Renal cortical epithelial cell (primary cell): ENCODE results near the gene SPIN2B. TPM values are rescaled to one million over a fixed set of nuclear protein-coding genes. Genes with fewer than 3 reads are reported as not detected.
"Not testable (repeated sequence)": the region's sequence is repeated elsewhere in the genome, so short reads cannot be mapped to it uniquely, and the experiment has no call there.

Experiments used
- DNase-seq: peaks from one replicate; pipeline ENCODE4 v3.0.0-alpha.2; 2011; ENCODE audit warnings: low read depth
- total RNA-seq: library from RNA; depleted of rRNA; stranded (reverse); fragments of >200 nt; gene quantifications from 2 replicates; pipeline ENCODE4 v1.2.3, GENCODE V29; 2014

The SPIN2B gene
- 7.5 and 9.3 TPM in 2 replicates for total RNA-seq

- DNase-seq, result peak; percentile 63
These were observed at the start of gene SPIN2B for GRCh38 chrX:57121162-57121755. Gene SPIN2B (minus strand): TSS chrX:57121548.

DNA sequence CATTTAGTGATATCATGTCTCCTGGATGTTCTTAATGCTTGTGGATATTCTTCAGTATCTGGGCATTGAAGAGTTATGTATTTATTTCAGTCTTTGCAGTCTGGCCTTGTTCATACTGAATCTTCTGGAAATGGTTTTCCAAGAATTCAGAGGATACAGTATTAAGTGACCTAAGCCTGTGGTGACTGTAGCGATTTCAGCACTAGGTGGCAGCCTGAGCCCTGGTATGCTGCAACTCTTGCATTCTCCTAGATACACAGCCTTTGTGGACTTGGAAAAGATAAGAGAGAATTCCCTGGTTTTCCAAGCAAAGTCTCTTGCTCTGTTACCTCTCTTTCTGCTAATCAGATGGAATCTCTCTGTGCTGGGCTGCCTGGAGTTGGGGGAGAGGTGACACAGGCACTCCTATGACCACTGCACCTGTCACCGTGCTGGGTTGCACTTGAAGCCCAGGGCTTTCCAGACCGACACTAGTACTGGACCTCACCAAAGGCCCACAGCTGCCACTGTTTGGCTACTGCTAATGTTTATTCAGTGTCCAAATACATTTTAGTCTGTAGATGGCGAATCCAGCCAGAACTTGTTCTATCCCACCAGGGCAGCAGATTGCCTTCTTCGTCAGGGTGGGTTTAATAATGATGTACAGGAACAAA is 35.2 kb upstream of the SPIN2B start:
- peak; percentile 39 for DNase-seq

GRCh38 chrX:57155171-57155570 is 33.8 kb upstream of the SPIN2B start:
- no peak for DNase-seq

DNA sequence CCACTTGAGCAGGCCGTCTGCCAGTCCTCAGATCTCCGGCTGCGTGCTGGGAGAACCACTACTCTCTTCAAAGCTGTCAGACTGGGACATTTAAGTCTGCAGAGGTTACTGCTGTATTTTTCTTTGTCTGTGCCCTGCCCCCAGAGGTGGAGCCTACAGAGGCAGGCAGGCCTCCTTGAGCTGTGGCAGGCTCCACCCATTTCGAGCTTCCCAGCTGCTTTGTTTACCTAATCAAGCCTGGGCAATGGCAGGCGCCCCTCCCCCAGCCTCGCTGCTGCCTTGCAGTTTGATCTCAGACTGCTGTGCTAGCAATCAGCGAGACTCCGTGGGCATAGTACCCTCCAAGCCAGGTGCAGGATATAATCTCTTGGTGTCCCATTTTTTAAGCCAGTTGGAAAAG is 30.9 kb upstream of the SPIN2B start:
- DNase-seq, result not testable (repeated sequence)

- DNase-seq, result no peak
These were observed 17.3 kb upstream of the SPIN2B start for GRCh38 chrX:57138674-57139073.

- DNase-seq, result peak; percentile 6
These were observed 16.2 kb upstream of the SPIN2B start for GRCh38 chrX:57137501-57137900.

DNA sequence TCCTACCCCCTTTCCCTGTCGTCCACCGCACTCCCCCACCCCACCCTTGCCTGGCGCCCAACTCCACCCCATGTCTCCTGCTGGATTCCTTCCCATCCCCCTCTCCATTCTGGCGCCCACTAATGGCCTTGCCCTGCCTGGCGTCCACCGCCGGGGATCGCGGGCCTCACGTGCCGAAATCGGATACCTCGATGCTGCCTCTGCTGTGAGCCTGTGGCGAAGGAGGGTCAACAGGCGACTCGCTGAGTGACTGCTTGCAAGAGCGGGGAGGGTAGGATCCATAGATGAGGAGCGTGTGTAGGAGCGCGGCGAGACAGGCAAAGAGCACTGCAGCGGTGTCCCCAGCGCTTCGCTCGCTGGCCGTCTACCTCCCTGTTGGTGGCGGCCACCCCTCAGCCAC is 15.7 kb upstream of the SPIN2B start, which contains the start of gene SPIN2A:
Gene SPIN2A, minus strand, starts transcription at position 325 of the 400 bp plus-strand sequence. CDS start 800 bp downstream, outside the sequence.
- DNase-seq, result not testable (repeated sequence)

DNA sequence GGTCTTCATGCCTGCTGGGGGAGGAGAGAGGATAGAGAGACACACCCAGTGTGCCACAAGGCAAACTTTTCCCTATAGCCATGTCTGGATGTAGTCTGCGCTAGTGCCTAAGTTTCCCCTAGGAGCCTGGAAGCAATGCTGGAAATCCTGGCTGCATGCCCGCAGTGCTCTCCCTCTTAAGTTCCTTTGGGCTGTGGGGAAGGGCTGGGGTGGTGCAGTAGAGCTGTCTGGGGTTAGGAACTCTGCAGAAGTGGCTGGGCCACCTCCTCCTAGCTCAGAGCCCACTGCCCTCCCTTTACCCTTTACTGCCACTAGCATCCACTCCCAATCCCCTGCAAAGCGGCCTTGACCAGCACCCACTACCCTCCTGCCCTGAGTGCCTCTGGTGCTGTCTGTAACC is 15.2 kb upstream of the SPIN2B start:
- DNase-seq, result not testable (repeated sequence)

DNA sequence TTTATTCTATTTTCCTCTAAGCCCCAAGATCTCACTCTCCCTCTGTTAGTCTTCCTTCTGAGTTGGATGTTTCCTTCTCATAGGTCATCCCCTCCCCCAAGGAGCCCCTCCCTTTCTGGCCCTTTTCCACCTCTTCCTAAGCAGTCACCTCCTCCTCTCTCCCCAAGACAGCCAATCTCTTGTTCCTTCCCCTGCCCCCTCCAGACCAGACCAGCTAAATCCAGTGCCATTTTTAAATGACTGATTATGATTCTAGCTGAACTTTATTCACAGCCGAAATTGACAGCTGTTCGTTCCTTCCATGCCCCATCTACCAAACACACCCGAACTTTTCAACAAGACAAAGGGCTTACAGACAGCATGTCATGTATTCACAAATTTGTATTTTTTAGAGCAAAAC is 13.9 kb upstream of the SPIN2B start:
- DNase-seq, result no peak

DNA sequence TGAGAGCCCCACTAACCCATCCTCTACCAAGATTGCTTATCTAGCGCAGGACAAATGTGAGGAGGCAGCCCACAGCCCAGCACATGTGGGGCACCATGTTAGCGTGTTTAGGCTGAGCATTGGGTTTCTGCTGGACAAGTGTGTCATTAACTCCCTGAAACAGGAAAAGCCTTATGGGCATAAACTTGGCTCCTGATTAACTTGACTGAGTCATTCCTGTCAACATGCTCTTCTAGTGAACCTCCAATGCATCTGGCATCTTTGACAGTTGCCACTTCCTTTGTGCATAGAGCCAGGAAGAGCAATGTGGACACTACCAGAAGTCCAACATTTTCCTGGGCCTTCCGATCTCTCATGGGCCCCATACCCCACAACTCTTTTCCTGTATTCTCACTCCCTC is 13.4 kb upstream of the SPIN2B start:
- peak; percentile 54 for DNase-seq

GRCh38 chrX:57133706-57134105 is 12.4 kb upstream of the SPIN2B start:
- no peak for DNase-seq

- DNase-seq, result not testable (repeated sequence)
These were observed 11.9 kb upstream of the SPIN2B start for GRCh38 chrX:57133284-57133683.

GRCh38 chrX:57132046-57132445 is 10.7 kb upstream of the SPIN2B start:
- DNase-seq, result no peak

- no peak for DNase-seq
These were observed 468 bp upstream of the SPIN2B start for GRCh38 chrX:57121816-57122215.

DNA sequence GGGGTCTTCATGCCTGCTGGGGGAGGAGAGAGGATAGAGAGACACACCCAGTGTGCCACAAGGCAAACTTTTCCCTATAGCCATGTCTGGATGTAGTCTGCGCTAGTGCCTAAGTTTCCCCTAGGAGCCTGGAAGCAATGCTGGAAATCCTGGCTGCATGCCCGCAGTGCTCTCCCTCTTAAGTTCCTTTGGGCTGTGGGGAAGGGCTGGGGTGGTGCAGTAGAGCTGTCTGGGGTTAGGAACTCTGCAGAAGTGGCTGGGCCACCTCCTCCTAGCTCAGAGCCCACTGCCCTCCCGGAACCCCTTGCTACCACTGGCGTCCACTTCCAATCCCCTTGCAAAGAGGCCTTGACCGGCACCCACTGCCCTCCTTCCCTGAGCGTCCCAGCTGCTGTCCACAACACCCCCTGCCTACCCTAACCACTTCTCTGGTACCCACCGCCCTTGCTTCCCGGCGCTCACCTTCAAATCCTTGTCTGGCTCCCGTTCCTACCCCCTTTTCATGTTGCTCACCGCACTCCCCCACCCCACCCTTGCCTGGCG is 658 bp downstream of the SPIN2B start:
- DNase-seq, result not testable (repeated sequence)

GRCh38 chrX:57119416-57119815 is 1.9 kb downstream of the SPIN2B start:
- DNase-seq, result no peak

DNA sequence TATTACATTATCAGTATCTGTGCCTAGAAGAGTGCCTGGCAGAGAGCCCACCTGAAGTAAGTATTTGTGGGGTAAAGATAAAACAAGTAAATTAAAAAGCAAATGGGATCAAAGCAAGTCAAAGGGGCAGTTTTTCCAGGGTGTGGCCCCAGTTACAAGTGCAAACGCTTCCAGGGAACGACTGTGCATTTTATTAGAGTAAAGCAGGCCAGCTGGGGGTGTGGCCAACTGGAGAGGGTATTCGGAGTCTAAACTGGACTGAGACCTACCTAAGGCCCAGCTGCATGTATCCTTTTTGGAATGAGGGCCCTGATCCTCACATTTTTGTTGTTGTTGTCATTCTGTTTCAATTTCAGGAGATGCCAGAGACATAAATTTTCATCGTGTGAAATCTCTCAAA is 3.8 kb downstream of the SPIN2B start:
- not testable (repeated sequence) for DNase-seq

GRCh38 chrX:57104921-57105398 is 16.4 kb downstream of the SPIN2B start:
- no peak for DNase-seq

GRCh38 chrX:57104406-57104805 is 16.9 kb downstream of the SPIN2B start:
- no peak for DNase-seq

DNA sequence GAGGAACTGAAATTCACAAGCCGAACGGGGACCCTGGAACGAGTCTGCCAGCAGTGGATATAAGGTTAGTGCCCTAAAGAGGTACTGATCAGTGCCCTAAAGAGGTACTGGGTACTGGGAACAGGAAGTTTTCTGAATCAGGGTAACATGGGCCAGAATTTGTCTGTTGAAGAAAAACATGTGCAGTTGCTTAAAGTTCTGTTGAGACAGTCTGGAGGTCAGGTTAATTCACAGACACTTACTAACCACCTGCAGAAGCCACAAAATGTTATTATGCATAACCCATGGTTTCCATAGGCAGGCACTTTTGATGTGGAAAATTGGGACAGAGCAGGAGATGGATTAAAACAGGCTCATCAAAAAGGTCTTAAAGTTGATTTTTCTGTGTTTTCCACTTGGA is 17.9 kb downstream of the SPIN2B start:
- DNase-seq, result no peak

DNA sequence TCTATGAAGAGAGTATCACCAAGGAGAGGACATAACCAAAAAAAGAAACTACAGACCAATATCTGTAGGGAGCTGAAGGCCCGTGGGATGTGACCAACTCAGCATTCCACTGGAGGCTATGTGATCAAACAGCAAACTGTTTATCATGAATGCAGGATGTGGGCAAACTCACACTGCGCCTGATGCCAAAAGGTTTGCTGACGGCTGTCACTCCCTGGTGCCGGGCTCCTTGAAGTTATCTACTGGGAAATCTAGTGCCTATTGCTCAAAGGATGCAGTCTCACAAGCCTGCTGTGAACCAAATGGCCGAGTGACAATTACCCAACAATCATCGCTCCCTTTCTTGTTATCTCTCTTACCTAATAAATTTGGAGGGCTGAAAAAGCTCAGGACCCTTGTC is 18.4 kb downstream of the SPIN2B start:
- not testable (repeated sequence) for DNase-seq

- DNase-seq, result no peak
These were observed 38.2 kb downstream of the SPIN2B start for GRCh38 chrX:57083143-57083542.

DNA sequence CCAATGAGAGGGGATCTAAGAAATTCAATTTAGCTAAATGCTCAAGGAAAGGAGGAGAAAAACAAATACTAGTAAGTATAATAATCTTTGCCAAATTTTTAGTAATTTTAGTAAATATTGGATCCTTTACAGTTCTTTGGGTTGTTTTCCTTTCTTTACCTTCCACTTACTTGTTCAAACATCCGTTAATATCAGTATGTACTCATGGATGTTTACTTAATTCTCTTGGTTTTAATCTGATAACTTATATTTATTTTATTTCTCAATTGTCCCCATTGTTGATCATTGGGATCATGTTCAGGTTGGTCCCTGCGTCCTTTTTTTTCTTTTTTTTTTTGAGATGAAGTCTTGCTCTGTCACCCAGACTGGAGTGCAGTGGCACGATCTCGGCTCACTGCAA is 46.9 kb downstream of the SPIN2B start:
- DNase-seq, result no peak
